ENCODE results near the gene NTSR1. TPM values are rescaled to one million over a fixed set of nuclear protein-coding genes. Genes with fewer than 3 reads are reported as not detected.

Gene NTSR1
- total RNA-seq, 1 experiment from 2014 or later, result 0.98 TPM

DNA sequence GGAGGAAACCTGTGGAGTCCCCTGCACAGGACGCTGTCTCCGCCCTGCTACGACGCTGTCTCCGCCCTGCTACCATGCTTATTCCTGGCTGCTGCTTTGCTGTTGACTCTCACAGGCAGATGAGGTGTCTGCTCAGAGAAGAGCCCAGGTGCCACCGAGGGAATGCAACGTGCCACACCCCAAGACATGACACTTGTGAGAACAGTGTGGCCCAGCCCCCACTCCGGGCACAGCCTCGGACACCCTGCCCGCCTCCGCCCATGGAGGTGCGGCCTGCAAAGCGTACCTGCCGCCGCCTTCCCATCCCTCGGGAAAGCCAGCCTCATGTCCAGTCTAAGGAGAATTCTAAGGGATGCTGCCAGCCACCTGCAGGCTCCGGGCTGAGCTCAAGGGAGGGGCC is 72.1 kb downstream of the NTSR1 start:
- Histone ChIP-seq H3F3A (ENCODE audit: insufficient read depth, low read depth) (peaks cover 14% of the 10 kb centered on the region; the same call in 1 of the 2 replicates), H3K27ac (no peak overlapping the region), H2AFZ (no peak overlapping the region), H3K9me3 (ENCODE audit: insufficient read depth, low read depth) (no peaks in the 10 kb centered on the region), H3K9me2 (ENCODE audit: insufficient read depth) (no peaks in the 10 kb centered on the region), H3K79me2 (ENCODE audit: low read depth) (no peaks in the 10 kb centered on the region), H3K4me2 (no peak overlapping the region), H3K4me1 (replicated peaks; ENCODE audit: insufficient read depth) (peaks cover 8% of the 10 kb centered on the region), H3K4me3 (no peak overlapping the region), H3K36me3 (ENCODE audit: low read depth) (no peaks in the 10 kb centered on the region), H4K20me1 (ENCODE audit: insufficient read depth) (no peaks in the 10 kb centered on the region), H3K27me3 (ENCODE audit: insufficient read depth, low read depth) (no peaks in the 10 kb centered on the region)
- ChIA-PET POLR2A (ENCODE audit: unreplicated experiment) (no interaction called here), CTCF (no interaction called here)
- BruUV-seq (replicated peaks), result no TSS peak
- DNase-seq, result no peak
- intact Hi-C loops (cut with micrococcal nuclease; ENCODE audit: unreplicated experiment), result no loop called here
- TF ChIP-seq EZH2 (IDR thresholded peaks at IDR 0.05; ENCODE audit: low read depth), result no peak
- TF ChIP-seq, protein P1, sequence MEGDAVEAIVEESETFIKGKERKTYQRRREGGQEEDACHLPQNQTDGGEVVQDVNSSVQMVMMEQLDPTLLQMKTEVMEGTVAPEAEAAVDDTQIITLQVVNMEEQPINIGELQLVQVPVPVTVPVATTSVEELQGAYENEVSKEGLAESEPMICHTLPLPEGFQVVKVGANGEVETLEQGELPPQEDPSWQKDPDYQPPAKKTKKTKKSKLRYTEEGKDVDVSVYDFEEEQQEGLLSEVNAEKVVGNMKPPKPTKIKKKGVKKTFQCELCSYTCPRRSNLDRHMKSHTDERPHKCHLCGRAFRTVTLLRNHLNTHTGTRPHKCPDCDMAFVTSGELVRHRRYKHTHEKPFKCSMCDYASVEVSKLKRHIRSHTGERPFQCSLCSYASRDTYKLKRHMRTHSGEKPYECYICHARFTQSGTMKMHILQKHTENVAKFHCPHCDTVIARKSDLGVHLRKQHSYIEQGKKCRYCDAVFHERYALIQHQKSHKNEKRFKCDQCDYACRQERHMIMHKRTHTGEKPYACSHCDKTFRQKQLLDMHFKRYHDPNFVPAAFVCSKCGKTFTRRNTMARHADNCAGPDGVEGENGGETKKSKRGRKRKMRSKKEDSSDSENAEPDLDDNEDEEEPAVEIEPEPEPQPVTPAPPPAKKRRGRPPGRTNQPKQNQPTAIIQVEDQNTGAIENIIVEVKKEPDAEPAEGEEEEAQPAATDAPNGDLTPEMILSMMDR (conservative IDR thresholded peaks at IDR 0.05), result no peak

- no peak for DNase-seq
- intact Hi-C loops (cut with micrococcal nuclease; ENCODE audit: unreplicated experiment), result no loop called here
- no TSS peak for BruUV-seq (replicated peaks)
- no peak overlapping the region for H3K4me2 ChIP-seq
- H3K79me2 ChIP-seq (ENCODE audit: low read depth), result no peaks in the 10 kb centered on the region
- no peaks in the 10 kb centered on the region for H3K9me3 ChIP-seq (ENCODE audit: insufficient read depth, low read depth)
- no peak for TF ChIP-seq EZH2 (IDR thresholded peaks at IDR 0.05; ENCODE audit: low read depth)
- TF ChIP-seq, protein P1 (conservative IDR thresholded peaks at IDR 0.05), result no peak
- no peaks in the 10 kb centered on the region for H3K4me1 ChIP-seq (replicated peaks; ENCODE audit: insufficient read depth)
- H3F3A ChIP-seq (ENCODE audit: insufficient read depth, low read depth), result peaks cover 8% of the 10 kb centered on the region; the same call in 1 of the 2 replicates
- no peaks in the 10 kb centered on the region for H3K9me2 ChIP-seq (ENCODE audit: insufficient read depth)
- no peak overlapping the region for H3K27ac ChIP-seq
- ChIA-PET POLR2A (ENCODE audit: unreplicated experiment) (no interaction called here), CTCF (no interaction called here)
- H2AFZ ChIP-seq, result no peak overlapping the region
- H3K36me3 ChIP-seq (ENCODE audit: low read depth), result no peaks in the 10 kb centered on the region
- H4K20me1 ChIP-seq (ENCODE audit: insufficient read depth), result no peaks in the 10 kb centered on the region
- H3K27me3 ChIP-seq (ENCODE audit: insufficient read depth, low read depth), result no peaks in the 10 kb centered on the region
- H3K4me3 ChIP-seq, result no peak overlapping the region
Observed at GRCh38 chr20:62782149-62782892, 73.7 kb downstream of the NTSR1 start.

GRCh38 chr20:62782893-62783278 is 74.2 kb downstream of the NTSR1 start:
- no peaks in the 10 kb centered on the region for H3K27me3 ChIP-seq (ENCODE audit: insufficient read depth, low read depth)
- intact Hi-C loops (cut with micrococcal nuclease; ENCODE audit: unreplicated experiment), result no loop called here
- POLR2A ChIA-PET (ENCODE audit: unreplicated experiment), result interaction anchor here (0.7 kb wide), 1 partner anchor 166 kb away, joined by 4 read pairs; no protein-coding TSS in a partner anchor
- no peaks in the 10 kb centered on the region for H3K9me2 ChIP-seq (ENCODE audit: insufficient read depth)
- no peak overlapping the region for H3K4me3 ChIP-seq
- H3F3A ChIP-seq (ENCODE audit: insufficient read depth, low read depth), result peaks cover 8% of the 10 kb centered on the region; the same call in 1 of the 2 replicates
- no peak overlapping the region for H3K27ac ChIP-seq
- H3K36me3 ChIP-seq (ENCODE audit: low read depth), result no peaks in the 10 kb centered on the region
- no peak overlapping the region for H3K4me2 ChIP-seq
- no peak for DNase-seq
- BruUV-seq (replicated peaks), result no TSS peak
- no peaks in the 10 kb centered on the region for H3K79me2 ChIP-seq (ENCODE audit: low read depth)
- no peak overlapping the region for H2AFZ ChIP-seq
- no peaks in the 10 kb centered on the region for H4K20me1 ChIP-seq (ENCODE audit: insufficient read depth)
- H3K4me1 ChIP-seq (replicated peaks; ENCODE audit: insufficient read depth), result no peaks in the 10 kb centered on the region
- TF ChIP-seq, protein P1 (conservative IDR thresholded peaks at IDR 0.05), result no peak
- TF ChIP-seq EZH2 (IDR thresholded peaks at IDR 0.05; ENCODE audit: low read depth), result no peak
- no peaks in the 10 kb centered on the region for H3K9me3 ChIP-seq (ENCODE audit: insufficient read depth, low read depth)
- CTCF ChIA-PET, result no interaction called here

All from PC-9 (cell line).